D341Med (cell line): Measurements from ENCODE around the gene S100A5.
"Not testable (repeated sequence)": the region's sequence is repeated elsewhere in the genome, so short reads cannot be mapped to it uniquely, and the experiment has no call there.

Experiments used
- DNase-seq: peaks from one replicate; pipeline ENCODE4 v3.0.0; 2012; ENCODE audit warnings: low spot score

S100A5 gene

DNA sequence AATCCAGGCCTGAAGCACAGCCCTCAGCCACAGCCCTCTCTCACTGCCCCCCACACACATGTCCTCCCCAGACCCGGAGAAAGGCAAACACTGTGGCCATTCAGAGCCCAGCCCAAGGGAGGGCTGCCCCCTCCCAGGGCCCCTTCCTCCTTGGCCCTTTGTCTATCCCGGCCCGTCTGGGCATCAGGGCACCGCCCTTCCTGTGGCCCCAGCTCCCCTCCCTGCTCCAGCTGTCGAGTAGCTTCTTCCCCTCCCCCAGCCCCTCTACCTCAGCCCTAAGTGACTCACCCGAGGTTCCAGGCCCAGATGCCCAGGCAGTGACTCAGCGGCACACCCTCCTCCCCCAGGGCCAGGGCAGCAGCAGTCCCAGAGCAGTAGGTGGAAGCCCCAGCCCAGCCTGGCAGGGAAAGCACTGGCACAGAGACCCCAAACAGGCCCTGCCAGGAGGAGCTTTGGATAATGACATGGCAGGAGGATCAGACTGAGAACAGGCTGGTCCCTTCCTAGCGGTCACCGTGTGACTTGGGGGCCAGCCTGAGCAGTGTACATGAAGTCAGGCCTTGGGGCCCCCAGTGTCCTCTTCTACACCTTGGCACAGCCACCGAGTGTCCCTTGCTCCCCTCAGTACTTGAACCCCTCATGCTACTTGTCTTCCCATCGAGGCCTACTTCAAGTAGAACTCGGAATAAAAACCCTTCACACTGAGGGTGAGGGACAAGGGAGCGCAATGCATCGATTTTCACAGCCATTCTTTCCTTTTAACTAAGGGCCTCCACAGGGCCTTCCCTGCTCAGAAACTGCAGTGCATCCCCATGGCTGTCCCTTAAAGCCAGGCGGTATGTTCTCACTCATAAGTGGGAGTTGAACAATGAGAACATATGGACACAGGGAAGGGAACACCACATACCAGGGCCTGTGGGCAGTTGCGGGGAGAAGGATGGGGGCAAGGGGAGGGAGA lies 26.0 kb upstream of the S100A5 start:
- DNase-seq, result peak; percentile 68

DNA sequence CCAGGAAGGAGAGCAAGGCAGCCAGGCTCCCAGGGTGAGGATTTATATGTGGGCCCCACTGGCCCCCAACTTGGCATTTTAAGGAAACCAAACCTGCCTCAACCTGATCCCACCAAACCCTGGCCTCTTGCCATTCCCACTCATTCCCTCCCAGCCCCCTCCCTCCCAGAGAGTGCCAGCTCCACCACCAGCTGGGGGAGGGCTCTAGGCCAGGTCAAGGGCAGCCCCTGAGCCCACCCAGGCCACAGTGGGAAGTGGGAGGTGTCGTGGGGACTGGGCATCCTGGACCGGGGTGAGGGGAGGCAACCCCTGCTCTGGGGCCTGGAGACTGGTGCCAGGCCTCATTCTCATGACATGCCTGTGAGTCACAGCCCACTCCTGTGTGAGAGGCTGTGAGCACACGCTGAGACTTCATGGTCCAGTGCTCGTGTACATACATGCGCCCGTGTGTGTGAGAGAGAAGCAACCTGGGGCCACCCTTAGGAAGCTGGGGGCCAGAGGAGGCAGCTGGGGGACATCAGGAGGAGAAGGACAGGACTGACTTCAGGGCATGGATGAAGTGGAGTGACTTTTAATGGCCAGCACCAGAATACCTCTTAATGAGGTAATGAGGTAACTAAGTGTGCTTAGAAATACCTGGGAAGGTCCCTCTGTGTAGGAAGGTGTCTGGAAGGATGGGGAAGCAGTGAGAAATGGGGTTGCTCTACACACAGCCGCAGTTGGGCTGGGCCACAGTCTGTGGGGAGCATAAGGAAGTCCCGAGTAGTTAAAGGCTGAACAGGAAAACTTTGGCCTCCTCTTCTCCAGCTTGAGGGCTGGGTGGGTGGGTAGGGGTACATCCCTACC lies 25.0 kb upstream of the S100A5 start, which contains the start of gene S100A2:
Gene S100A2 (minus strand): TSS at position 316 of the 846 bp plus-strand sequence. CDS start 1,967 bp downstream, outside the sequence.
- no peak for DNase-seq

DNA sequence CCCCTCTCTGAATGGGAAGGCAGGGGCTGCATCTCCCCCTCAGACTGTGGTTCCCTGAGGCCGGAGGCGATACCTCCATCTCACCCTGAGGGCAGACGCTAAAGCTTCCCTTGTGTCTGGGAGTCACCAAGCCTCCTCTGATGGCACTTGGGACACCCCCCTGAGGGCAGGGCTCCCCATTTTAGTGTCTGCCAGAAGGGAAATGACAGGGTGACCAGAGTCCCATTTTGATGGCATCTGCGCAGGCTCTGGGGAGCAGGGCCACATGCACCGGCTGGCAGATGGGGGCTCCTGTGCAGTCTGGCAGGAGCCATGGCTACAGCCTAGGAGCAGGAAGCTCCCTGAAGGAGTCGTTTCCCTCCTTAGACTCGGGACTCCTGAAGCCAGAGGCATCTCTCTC lies 23.3 kb upstream of the S100A5 start:
- DNase-seq, result no peak

DNA sequence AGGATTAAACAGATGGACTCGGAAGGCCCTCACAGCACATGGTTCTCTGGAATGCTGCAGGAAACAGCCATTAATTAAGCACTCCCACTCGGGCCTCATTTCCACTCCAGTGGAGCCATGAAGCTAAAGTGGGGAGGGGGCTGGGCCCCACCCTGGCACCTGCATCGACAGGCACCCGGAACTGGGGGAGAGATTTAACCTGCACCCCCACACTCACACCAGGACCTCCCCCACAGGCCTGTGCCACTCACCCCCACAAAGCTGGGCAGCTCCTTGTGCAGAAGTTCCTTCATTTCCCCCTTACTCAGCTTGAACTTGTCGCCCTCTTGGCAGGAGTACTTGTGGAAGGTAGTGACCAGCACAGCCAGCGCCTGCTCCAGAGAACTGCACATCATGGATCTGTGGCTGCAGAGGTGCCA lies 22.8 kb upstream of the S100A5 start:
- DNase-seq, result no peak

DNA sequence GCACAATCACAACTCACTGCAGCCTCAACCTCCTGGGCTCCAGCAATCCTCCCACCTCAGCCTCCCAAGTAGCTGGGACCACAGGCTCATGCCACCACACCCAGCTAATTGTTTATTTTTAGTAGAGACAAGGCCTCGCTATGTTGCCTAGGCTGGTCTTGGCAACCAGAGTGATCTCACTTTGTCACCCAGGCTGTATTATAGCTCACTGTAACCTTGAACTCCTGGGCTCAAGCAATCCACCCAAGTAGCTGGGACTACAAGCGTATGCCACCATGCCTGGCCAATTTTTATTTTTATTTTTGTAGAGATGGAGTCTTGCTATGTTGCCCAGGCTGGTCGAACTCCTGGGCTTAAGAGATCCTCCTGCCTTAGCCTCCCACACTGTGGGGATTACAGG lies 21.3 kb upstream of the S100A5 start:
- DNase-seq, result not testable (repeated sequence)

DNA sequence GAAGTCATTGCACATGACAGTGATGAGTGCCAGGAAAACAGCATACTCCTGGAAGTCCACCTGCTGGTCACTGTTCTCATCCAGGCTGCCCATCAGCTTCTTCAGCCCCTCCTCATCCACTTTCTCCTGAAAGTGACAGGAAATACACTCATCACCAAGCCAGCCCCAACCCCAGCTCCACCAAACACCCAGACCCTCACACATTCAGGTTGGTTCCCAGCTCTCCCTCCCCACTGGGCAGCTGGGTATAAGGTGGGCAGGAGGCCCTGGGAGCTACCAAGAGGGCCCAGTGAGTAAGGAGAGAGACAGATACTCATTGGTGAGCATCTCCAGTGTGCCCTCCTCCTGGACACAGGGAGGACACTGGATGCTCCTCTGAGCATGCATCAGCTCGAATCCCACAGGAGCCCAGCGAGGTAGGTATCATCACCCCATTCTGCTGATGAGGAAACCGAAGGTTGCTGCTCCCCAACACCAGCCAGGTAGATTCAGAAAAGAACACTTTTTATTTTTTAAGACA lies 20.8 kb upstream of the S100A5 start:
- no peak for DNase-seq

DNA sequence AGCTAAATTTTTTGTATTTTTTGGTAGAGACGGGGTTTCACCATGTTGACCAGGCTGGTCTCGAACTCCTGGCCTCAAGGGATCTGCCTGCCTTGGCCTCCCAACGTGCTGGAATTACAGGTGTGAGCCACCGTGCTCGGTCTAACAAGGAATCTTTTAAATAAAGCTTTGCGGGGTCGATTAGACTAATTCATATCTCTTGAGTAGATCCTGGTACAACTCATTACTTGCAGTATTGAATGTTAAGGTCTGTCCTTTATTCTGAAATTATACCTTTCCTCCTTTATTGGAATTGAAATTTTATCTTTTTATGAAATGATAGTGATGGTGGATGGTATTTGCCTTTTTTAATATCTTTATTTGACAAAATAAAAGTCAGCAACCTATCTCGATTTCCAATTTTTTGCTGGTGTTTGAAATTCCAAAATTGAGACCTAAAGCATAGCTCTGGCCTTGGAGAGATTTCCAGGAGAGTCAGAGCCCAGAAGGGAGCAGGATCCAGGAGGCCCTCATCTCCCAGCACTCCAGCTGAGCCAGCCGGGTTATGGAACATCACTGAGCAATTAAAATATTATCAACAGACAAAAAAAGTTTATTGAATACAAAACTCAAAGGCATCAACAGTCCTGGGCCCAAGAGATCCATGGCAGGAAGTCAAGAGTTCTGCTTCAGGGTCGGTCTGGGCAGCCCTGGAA lies 20.2 kb upstream of the S100A5 start:
- no peak for DNase-seq

DNA sequence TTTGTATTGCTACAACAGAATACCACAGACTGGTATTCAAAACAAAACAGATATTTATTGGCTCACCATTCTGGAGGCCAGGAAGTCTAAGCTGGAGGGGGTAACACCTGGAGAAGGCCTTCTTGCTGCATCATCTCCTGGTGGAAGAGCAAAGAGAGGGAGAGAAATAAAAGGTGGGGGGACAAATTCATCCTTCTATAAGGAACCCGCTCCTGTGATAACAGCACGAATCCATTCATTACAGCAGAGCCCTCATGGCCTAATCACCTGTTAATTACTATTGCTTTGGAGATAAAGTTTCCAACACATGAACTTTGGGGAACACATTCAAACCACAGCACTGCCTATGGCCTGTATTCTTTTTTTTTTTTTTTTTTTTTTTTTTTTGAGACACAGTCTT lies 19.5 kb upstream of the S100A5 start:
- DNase-seq, result no peak

DNA sequence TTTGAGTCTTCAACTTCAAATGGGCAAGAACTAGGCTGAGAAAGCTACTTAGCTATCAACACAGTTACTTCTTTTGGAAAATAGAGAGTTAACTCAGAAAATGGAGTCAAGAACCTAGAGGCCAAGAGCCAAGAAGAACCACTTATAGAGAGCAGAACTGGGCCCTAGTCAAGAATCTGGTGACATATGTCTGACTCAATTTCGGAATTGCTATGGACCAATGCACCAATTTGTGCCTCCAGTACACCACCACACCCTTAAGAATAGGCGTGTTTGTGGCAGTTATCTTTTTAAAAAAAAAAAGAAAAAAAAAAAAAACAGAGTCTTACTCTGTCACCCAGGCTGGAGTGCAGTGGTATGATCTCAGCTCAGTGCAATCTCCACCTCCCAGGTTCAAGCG lies 17.1 kb upstream of the S100A5 start:
- no peak for DNase-seq

DNA sequence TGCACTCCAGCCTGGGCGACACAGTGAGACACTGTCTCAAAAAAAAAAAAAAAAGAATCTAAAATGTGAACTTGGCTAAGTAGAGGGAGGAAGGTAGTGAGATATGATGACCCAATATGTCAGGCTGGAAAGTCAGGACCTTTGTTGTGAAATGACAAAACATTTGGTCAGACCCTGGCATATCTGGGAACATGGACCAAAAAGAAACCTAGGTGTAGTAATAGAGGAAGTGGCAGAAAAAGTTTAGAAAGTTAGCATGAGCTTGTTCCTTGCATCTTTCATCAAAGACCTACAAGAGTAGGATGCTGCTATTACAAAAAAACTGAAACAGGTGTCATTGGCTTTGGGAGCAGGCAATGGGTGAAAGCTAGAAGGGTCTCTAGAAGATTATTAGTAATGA lies 15.6 kb upstream of the S100A5 start:
- DNase-seq, result no peak

DNA sequence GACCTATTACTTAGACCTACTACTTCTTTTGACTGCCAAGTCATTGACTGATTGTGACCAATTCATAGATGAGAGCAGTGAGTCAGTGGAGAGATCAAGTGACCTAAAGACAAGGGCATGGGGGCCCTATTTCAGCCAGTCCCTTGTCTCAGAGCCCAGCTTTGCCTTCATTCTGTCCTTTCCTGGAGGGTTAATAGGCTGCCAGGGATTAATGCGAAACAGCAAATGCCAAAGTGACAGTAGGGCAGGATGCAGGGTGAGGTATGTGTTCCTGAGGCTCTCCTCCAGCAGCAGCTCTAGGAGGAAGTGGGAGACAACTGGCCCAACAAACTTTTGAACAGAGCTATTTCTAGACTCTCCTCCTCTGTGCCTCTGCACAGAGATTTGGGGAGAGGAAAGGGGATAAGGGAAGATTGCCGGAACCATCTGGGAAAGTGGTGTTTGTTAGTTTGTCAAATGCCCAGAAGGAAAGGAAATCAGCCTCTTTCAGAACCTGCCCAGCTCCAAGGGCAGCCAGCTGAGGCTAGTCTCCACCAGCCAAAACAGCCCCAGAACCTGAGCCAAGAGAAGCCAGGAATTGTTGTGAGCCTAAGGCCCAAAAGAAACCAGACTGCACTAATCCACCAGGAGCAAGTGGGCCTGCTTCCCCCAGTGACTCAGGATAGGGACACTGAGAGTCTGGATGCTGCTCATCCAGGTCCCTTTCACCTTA lies 13.3 kb upstream of the S100A5 start:
- DNase-seq, result no peak

DNA sequence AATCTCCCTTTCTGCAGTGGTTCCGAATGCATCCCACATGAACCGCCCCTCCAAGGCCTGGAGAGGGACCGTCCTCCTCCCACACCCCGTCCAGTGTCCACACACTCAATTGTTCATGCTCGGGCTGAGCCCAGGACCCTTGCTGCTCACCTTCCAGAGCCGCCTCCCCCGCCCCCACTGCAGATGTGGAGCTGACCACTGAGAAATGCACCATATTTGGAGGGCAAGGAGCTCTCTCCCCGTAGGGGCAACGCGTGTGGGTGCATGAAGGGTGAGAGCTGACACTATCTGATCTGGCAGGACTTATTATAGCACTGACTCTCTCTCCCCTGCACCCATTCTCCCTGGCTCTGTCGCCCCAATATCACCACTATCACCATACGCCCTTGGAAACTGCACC lies 12.4 kb upstream of the S100A5 start:
- DNase-seq, result no peak

DNA sequence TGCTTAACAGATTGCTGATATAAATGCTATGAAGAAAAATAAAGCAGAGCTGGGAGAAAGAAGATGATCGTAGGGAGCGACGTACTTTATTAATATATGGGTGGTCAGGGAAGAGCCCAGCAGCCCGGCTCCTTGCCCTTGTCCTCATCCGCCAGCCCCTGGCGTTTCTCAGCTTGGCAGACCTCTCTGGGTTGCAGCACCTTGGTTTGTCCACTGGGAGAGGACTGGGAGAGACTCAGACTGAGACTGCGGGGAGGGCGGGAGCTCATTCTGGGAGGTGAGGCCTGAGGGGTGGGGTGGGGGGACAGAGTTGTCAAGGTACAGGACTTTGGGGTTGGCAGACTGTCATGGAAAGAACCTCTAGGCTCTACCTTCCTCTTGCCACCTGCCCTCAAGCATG lies 11.6 kb upstream of the S100A5 start:
- DNase-seq, result no peak

DNA sequence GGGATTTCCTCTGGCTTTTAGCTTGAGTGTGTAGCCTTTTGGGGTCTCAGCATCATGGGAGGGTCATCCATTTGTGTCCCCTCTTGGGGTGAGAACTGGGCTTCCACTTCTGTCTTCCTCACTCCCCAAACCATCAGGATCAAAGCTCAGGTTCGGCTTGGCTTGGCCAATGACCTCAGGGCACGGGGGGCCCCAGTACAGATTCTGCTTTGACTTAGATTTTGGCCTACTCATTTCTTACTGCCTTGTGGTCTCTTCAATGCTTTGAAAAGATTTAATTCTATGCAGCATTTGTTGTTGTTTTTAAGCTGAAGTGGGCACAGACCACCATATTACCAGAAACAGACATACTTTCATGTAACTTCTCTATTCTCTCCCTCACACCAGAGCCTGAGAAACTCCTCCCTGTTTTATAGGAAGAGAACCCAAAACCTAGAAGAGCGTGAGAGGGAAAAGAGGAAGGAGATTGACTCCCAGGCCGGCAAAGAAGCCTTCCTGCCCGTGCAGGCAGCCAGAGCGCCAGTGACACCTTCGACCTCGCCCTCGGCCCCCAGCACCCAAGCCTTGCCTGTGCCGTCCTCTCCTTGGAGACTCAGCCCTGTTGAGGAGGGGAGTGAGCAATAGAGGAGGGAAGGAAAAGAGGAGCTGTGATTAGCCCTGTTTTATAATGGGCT lies 10.2 kb upstream of the S100A5 start:
- DNase-seq, result no peak

DNA sequence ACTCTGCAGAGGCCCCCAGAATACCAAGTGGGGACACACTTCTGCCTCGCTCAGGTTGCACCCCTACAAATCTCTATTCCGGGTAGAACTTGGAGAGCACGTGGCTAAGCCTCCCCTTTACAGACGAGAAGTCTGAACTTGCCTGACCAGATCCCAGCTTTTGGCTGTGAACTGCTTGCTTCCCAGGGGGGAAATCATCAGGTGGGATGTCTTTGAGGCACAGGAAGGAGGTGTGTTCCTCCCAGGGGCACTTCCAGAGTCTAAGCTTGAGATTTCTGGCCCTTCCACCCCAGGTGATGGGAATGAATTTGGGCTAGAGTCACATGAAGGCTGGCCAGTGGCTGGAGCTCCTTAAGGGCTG lies 9.6 kb upstream of the S100A5 start:
- no peak for DNase-seq

DNA sequence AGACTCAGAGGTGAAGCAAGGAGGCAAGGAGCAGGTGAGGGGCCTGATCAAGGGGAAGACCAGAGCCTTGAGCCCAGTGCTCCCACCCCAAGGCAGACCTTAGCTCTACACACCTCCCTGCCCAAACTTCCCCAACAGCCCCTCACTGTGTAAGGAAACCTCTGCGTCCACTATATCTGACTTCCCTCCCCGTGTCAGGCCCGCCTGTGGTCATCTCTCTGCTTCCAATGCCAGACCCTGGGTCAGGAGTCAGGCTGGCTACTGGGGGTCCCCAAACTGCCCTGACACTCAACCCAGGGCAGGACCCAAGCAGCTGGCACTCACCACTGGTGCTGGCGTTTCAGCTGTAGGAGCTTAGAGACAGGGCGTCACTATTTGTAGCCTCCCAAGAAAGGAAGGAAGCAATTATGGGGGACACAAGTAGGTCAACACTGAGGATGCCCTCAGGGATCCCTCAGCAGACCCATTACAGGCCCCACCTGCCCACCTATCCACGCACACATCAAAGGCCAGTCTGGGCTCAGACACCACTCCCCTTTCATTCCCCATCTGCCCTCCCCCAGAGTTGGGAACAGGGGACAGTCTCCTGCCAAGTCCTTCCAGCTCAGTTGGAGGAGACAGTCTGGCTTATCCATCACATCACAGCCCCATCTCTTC lies 9.1 kb upstream of the S100A5 start:
- no peak for DNase-seq

DNA sequence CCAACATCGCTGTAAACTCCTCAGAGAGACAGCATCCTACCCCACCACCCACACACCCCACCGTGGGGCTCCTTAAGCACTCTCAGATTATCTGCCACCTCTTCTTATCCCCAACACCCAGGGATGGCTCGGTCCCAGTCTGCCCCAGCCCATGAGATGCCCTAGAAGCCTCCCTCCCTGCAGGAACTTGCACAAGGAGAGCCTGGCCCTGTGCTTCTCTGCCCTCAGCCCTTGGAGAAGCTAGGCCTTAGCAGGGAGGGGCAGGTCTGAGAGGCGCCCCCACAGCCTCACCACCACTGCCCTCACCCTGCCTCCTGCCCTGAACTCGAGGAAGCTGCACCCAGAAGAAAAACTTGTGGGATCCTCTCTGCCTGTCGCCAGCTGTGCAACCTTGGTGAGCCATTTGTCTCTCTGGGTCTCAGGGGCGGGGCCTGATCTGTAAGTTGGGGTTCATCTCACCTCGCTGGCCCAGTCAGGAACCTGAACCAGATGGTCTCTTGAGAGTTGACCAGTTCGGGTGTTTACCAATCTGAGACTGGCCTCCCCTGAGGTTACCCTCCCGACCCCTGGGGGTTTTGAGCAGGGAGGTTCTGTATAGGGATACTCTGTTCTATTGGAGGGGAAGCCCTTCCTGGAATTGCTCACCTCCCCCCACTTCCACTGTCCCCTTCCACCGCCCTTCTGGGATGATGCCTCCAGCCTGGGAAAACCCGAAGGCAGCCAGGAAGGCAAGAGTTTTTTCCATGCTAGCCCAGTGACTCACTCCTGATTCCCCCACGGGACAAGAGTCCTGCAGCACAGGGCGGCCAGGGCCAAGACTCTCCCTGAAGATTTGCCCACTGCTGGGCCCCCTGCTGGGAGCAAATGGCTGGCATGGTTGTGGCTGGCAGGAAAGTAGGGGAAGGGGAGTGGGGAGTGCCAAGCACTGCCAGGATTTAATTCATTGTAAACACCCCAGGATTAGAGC lies 8.3 kb upstream of the S100A5 start, which contains the start of gene S100A3:
Gene S100A3 (minus strand): TSS at position 537 of the 967 bp plus-strand sequence. CDS start 773 bp downstream, outside the sequence.
- no peak for DNase-seq

DNA sequence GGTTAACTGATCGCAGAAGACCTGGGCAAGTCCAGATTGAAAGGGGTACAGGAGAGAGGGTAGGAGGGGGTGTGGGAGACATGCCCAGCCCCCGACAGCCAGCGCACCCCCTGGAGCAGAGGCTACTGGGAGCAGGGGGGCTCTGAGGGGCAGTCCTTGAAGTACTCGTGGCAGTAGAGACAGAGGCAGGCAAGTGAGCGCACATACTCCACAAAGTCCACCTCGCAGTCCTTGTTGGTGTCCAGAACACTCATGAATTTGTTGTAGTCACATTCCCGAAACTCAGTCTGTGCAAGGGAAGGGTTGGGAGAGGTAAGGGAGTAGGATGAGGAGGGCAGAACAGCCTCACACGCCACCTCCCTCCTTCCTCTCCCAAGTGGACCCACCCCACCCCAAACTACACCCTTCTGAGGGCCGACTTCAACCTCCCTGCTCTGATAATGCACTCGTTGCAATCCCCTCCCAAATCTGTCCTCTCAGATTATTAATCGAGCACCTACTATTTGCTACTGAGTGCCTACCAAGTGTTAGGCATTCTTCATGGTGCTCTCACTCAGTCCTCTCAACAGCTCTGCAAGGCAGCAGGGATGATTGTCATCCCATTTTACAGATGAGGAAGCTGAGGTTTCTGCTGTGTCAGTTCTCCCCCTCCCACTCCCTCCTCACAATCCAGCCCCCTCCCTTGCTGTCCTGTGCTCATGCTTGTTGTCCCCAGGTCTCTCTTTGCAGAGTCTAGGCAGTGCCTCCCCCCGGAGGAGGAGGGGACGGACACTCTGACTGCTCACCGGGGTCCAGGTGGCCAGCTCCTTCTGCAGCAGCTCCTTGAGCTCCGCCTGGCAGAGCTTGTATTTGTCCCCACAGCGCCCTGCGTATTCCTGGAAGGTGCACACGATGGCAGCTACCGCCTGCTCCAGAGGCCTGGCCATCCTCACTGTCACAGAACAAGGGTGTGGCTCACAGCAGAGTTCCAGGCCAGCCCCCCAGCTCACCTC lies 7.1 kb upstream of the S100A5 start:
- no peak for DNase-seq
